Measurements from ENCODE around the gene SH3RF3. TPM values are rescaled to one million over a fixed set of nuclear protein-coding genes. Genes with fewer than 3 reads are reported as not detected.

Gene SH3RF3
- total RNA-seq, 2 experiments from 2014 or later = 1.8 to 2.0 TPM

- peaks cover 16% of the 10 kb centered on the region for H3K4me1 Mint-ChIP-seq (ENCODE audit: low read depth)
- intact Hi-C loops (cut with micrococcal nuclease) = no loop called here
- H3K27me3 Mint-ChIP-seq (ENCODE audit: low read depth) = no peaks in the 10 kb centered on the region
- DNase-seq = no peak
- CTCF ChIA-PET = no interaction called here
- H3K9me3 Mint-ChIP-seq = no peaks in the 10 kb centered on the region
- no peak overlapping the region for H3K27ac Mint-ChIP-seq
- H3K36me3 Mint-ChIP-seq (ENCODE audit: low read depth) = no peaks in the 10 kb centered on the region
- H3K4me3 Mint-ChIP-seq = no peak overlapping the region
Measured at GRCh38 chr2:109239720-109240119, 110.7 kb downstream of the SH3RF3 start.

GRCh38 chr2:109242210-109242653, 113.2 kb downstream of the SH3RF3 start:
- Mint-ChIP-seq H3K36me3 (ENCODE audit: low read depth) (no peaks in the 10 kb centered on the region), H3K4me3 (no peak overlapping the region), H3K9me3 (no peaks in the 10 kb centered on the region), H3K27me3 (ENCODE audit: low read depth) (no peaks in the 10 kb centered on the region), H3K27ac (no peak overlapping the region), H3K4me1 (ENCODE audit: low read depth) (peaks cover 7% of the 10 kb centered on the region)
- CTCF ChIA-PET = no interaction called here
- intact Hi-C loops (cut with micrococcal nuclease) = no loop called here
- DNase-seq = no peak

GRCh38 chr2:109242654-109243331, 113.8 kb downstream of the SH3RF3 start:
- no peaks in the 10 kb centered on the region for H3K36me3 Mint-ChIP-seq (ENCODE audit: low read depth)
- no peak overlapping the region for H3K4me3 Mint-ChIP-seq
- CTCF ChIA-PET = no interaction called here
- intact Hi-C loops (cut with micrococcal nuclease) = no loop called here
- peaks cover 7% of the 10 kb centered on the region for H3K4me1 Mint-ChIP-seq (ENCODE audit: low read depth)
- no peak for DNase-seq
- no peaks in the 10 kb centered on the region for H3K9me3 Mint-ChIP-seq
- no peak overlapping the region for H3K27ac Mint-ChIP-seq
- H3K27me3 Mint-ChIP-seq (ENCODE audit: low read depth) = no peaks in the 10 kb centered on the region

- Mint-ChIP-seq H3K36me3 (ENCODE audit: low read depth) (no peaks in the 10 kb centered on the region), H3K4me1 (ENCODE audit: low read depth) (peaks cover 3% of the 10 kb centered on the region), H3K27me3 (ENCODE audit: low read depth) (no peaks in the 10 kb centered on the region), H3K9me3 (no peaks in the 10 kb centered on the region), H3K4me3 (no peak overlapping the region), H3K27ac (no peak overlapping the region)
- no peak for DNase-seq
- intact Hi-C loops (cut with micrococcal nuclease) = no loop called here
- CTCF ChIA-PET = no interaction called here
Measured at GRCh38 chr2:109243526-109244303, 114.7 kb downstream of the SH3RF3 start.

GRCh38 chr2:109244304-109244582, 115.2 kb downstream of the SH3RF3 start:
- CTCF ChIA-PET = no interaction called here
- Mint-ChIP-seq H3K4me3 (no peak overlapping the region), H3K27ac (no peak overlapping the region), H3K4me1 (ENCODE audit: low read depth) (no peaks in the 10 kb centered on the region), H3K27me3 (ENCODE audit: low read depth) (no peaks in the 10 kb centered on the region), H3K36me3 (ENCODE audit: low read depth) (no peaks in the 10 kb centered on the region), H3K9me3 (no peaks in the 10 kb centered on the region)
- DNase-seq = no peak
- intact Hi-C loops (cut with micrococcal nuclease) = no loop called here

- no peak for DNase-seq
- H3K36me3 Mint-ChIP-seq (ENCODE audit: low read depth) = no peaks in the 10 kb centered on the region
- no peak overlapping the region for H3K4me3 Mint-ChIP-seq
- H3K4me1 Mint-ChIP-seq (ENCODE audit: low read depth) = no peaks in the 10 kb centered on the region
- no peak overlapping the region for H3K27ac Mint-ChIP-seq
- CTCF ChIA-PET = no interaction called here
- H3K27me3 Mint-ChIP-seq (ENCODE audit: low read depth) = no peaks in the 10 kb centered on the region
- H3K9me3 Mint-ChIP-seq = no peaks in the 10 kb centered on the region
- intact Hi-C loops (cut with micrococcal nuclease) = no loop called here
Measured at GRCh38 chr2:109244750-109245382, 115.9 kb downstream of the SH3RF3 start.

GRCh38 chr2:109246176-109246575, 117.2 kb downstream of the SH3RF3 start:
- CTCF ChIA-PET = no interaction called here
- no peak overlapping the region for H3K4me3 Mint-ChIP-seq
- H3K9me3 Mint-ChIP-seq = no peaks in the 10 kb centered on the region
- no peaks in the 10 kb centered on the region for H3K36me3 Mint-ChIP-seq (ENCODE audit: low read depth)
- H3K4me1 Mint-ChIP-seq (ENCODE audit: low read depth) = no peaks in the 10 kb centered on the region
- intact Hi-C loops (cut with micrococcal nuclease) = no loop called here
- DNase-seq = no peak
- H3K27ac Mint-ChIP-seq = no peak overlapping the region
- no peaks in the 10 kb centered on the region for H3K27me3 Mint-ChIP-seq (ENCODE audit: low read depth)

GRCh38 chr2:109246616-109247015, 117.6 kb downstream of the SH3RF3 start:
- no peaks in the 10 kb centered on the region for H3K4me1 Mint-ChIP-seq (ENCODE audit: low read depth)
- intact Hi-C loops (cut with micrococcal nuclease) = no loop called here
- no peak overlapping the region for H3K27ac Mint-ChIP-seq
- no peaks in the 10 kb centered on the region for H3K9me3 Mint-ChIP-seq
- no peak for DNase-seq
- CTCF ChIA-PET = no interaction called here
- H3K27me3 Mint-ChIP-seq (ENCODE audit: low read depth) = no peaks in the 10 kb centered on the region
- no peak overlapping the region for H3K4me3 Mint-ChIP-seq
- no peaks in the 10 kb centered on the region for H3K36me3 Mint-ChIP-seq (ENCODE audit: low read depth)

- no peak overlapping the region for H3K27ac Mint-ChIP-seq
- no peaks in the 10 kb centered on the region for H3K9me3 Mint-ChIP-seq
- intact Hi-C loops (cut with micrococcal nuclease) = no loop called here
- no peak for DNase-seq
- H3K36me3 Mint-ChIP-seq (ENCODE audit: low read depth) = no peaks in the 10 kb centered on the region
- H3K27me3 Mint-ChIP-seq (ENCODE audit: low read depth) = no peaks in the 10 kb centered on the region
- CTCF ChIA-PET = no interaction called here
- H3K4me3 Mint-ChIP-seq = no peak overlapping the region
- no peaks in the 10 kb centered on the region for H3K4me1 Mint-ChIP-seq (ENCODE audit: low read depth)
Measured at GRCh38 chr2:109247340-109247739, 118.3 kb downstream of the SH3RF3 start.

- Mint-ChIP-seq H3K27ac (no peak overlapping the region), H3K9me3 (no peaks in the 10 kb centered on the region), H3K4me3 (no peak overlapping the region), H3K36me3 (ENCODE audit: low read depth) (no peaks in the 10 kb centered on the region), H3K4me1 (ENCODE audit: low read depth) (no peaks in the 10 kb centered on the region), H3K27me3 (ENCODE audit: low read depth) (no peaks in the 10 kb centered on the region)
- intact Hi-C loops (cut with micrococcal nuclease) = no loop called here
- CTCF ChIA-PET = no interaction called here
- DNase-seq = no peak
Measured at GRCh38 chr2:109247812-109248211, 118.8 kb downstream of the SH3RF3 start.

- intact Hi-C loops (cut with micrococcal nuclease) = no loop called here
- Mint-ChIP-seq H3K27me3 (ENCODE audit: low read depth) (no peaks in the 10 kb centered on the region), H3K9me3 (no peaks in the 10 kb centered on the region), H3K27ac (no peak overlapping the region), H3K4me1 (ENCODE audit: low read depth) (no peaks in the 10 kb centered on the region), H3K4me3 (no peak overlapping the region), H3K36me3 (ENCODE audit: low read depth) (no peaks in the 10 kb centered on the region)
- no peak for DNase-seq
- CTCF ChIA-PET = no interaction called here
Measured at GRCh38 chr2:109248590-109248989, 119.6 kb downstream of the SH3RF3 start.

GRCh38 chr2:109253217-109253616, 124.2 kb downstream of the SH3RF3 start:
- intact Hi-C loops (cut with micrococcal nuclease) = no loop called here
- H3K9me3 Mint-ChIP-seq = no peaks in the 10 kb centered on the region
- no peaks in the 10 kb centered on the region for H3K27me3 Mint-ChIP-seq (ENCODE audit: low read depth)
- DNase-seq = no peak
- no peaks in the 10 kb centered on the region for H3K36me3 Mint-ChIP-seq (ENCODE audit: low read depth)
- peaks cover 4% of the 10 kb centered on the region for H3K4me1 Mint-ChIP-seq (ENCODE audit: low read depth)
- no peak overlapping the region for H3K27ac Mint-ChIP-seq
- CTCF ChIA-PET = no interaction called here
- no peak overlapping the region for H3K4me3 Mint-ChIP-seq
